ENCODE measurements around the gene CEP97. TPM values are rescaled to one million over a fixed set of nuclear protein-coding genes. Genes with fewer than 3 reads are reported as not detected.

CEP97 gene
- total RNA-seq, 1 experiment from 2014 or later, result 3.3 TPM

DNA sequence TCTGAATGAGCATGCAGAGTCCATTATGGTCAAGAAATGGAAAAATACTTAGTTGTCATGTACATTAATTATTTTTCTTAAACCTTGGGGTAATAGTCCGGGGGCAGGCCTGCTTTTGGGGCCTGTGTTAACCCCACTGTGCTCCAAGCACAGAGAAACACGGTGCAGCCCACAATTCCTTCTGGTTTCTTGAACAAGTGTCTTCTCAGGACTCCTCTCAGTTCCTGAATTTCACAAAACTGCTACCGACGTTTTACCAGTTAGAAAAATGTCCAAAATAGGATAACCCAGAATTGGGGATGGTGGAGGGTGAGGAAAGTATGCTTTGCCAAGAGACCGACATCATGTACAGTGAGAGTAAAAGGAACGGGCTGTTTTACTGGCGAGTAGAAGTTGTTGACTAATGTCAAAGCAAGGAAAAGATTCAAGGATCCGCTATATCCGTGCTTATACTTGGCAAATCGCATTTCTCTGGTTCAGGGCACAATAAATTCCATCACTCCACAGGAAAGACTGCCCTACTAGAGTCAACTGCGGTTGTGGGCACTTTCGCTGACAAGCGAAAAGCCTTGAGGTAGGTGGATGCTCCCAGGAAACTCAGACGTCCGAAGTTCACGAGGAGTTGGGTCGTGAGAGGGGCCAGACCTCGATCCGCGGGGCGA, 54.1 kb downstream of the CEP97 start:
- no peak for DNase-seq (ENCODE audit: low spot score)

DNA sequence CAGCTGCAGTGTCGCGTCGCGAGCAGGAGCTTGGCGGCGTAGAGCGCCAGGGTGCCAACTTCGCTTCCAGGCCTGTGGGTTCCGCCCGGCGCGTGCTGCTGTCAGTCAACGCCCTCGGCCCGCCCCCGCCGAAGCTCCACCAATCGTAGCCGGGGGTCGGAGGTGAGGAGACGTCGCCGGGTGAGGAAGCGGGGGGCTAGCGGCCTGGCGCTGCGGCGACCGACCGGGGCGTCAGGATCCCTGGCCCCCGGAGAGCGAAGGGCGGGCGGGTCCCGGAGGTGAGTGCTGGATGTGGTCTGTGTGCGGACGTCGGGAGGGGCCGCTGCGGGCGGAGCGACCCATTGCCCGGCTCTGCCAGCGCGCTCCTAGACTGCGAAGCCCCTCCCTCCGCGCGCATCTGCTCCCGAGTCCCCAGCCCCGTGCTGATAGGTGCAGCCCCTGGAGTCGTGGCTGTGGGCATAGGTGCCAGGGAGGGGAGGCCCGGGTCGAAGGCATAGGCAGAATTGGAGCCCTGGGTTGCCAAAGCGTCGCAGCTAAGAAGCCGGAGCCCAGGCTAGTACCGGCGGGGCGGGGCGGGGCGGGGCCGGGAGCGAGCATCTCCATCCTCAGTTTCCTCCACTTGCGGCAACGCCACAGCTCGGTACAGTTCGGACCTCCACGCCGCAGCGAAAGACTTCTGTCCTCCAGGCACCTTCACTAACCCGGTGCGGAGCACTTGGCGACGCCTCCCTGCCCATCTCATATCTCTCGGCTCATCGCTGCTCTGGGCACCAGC, 54.8 kb downstream of the CEP97 start, which contains the start of gene NXPE3:
TSS of gene NXPE3 (plus strand) at position 165 of the 775 bp plus-strand sequence. CDS start 6,386 bp downstream, outside the sequence.
- peak; percentile 83 for DNase-seq (ENCODE audit: low spot score)

DNA sequence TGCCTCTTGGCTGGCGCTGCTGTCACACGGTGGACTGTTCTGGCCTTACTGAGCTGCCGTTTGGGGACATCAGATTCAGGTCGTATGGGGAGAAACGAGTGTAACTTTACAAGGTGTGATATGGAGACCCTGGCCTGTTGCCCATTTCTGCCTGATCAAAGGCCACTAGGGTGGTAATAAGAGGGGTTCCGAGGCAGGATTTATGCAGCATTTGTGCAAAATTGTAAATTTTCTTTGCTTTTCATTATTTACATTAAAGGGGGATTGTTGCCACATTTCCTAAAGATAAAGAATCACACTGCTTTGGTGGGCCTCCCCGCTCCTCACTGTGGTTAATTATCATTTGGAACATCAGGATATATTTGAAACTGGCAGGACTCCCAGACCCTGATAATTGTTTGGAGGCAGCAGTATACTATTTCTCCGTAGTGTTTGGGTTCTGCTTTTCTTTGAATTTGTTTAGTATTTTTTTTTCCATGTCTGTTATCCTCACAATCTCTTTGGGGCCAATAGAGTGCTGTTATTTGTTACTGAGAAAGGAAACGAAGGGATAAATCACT, 55.5 kb downstream of the CEP97 start:
- no peak for DNase-seq (ENCODE audit: low spot score)

DNA sequence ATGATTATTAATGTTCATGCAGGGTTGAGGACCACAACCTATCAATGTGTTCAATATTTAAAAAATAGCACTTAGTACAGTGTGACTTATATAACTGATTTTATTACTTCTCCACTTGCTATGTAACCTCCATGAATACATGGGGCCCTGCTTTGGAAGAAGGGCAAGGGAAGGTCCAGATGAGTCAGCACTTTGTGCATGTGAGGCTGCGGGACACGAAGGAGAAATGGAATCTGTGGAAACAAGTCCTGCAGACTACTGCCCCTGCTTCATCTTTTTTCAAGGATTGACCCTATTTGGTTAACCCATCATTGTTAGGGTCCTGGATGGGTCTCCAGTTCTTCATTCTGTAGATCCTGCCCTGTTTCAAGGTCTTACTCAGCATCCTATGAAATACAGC, 56.2 kb downstream of the CEP97 start:
- no peak for DNase-seq (ENCODE audit: low spot score)

DNA sequence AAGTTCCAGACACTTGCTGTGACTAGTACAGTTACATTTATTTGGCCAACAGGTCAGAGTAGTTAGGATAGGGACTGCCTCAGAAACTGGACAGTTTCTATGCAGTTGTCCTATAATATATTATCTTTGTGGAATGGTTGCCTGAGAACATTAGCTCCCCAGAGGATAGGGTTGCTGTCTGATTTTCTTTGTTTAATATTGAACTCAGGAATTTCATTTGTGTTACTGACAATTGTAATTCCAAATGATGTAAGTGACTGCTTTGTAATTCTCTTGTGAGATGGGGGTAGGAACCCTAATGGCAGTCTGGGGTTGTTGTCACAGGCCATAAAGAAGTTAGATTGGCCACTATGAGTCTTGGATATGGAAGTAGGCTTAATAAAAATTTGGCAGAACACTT, 56.8 kb downstream of the CEP97 start:
- no peak for DNase-seq (ENCODE audit: low spot score)

DNA sequence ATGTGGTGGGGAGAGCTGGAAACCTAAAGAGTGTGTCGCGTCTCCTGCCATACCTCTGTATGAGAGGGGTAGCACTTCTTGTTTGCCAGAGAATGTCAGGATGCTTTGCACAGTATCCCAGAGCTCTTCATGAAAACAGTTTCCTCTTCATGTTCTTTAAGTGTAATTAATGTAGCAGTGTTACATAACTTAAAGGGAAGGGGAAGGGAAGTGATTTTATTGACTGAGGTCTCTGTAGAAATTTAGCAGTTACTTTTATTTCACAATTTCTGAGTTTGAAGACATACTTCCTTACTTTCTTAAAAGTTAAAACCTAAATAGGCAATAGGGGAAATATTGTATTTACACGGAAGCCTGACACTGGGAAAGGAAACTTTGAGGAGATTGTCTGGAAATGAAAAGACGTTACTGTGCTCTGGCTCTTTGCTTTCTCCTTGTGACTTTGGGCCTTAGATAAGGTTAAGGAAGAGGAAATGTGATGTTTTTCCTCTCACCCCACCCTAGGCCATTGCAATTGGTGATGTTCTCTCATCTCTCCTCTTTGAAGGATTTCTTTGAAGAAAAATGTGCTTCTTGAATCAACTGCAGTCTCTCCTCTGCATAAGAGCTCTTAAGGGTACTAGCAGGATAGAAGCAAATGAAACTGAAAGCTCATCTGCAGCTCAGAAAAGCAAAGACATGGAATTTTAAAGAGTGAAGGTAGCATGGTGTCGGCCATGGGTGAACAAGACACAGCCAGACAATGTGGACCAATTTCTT, 60.6 kb downstream of the CEP97 start:
- DNase-seq (ENCODE audit: low spot score), result no peak

DNA sequence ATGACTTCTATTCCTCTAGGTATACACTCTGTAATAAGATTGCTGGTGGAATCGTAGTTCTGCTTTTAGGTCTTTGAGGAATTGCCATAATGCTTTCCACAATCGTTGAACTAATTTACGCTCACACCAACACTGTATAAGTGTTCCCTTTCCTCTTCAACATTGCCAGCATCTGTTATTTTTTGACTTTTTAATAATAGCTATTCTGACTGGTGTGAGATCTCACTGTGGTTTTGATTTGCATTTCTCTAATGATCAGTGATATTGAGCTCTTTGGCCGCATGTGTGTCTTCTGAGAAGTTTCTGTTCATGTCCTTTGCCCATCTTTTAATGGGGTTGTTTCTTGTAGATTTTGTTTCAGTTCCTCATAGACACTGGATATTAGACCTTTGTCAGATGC, 67.4 kb downstream of the CEP97 start:
- DNase-seq (ENCODE audit: low spot score), result no peak

DNA sequence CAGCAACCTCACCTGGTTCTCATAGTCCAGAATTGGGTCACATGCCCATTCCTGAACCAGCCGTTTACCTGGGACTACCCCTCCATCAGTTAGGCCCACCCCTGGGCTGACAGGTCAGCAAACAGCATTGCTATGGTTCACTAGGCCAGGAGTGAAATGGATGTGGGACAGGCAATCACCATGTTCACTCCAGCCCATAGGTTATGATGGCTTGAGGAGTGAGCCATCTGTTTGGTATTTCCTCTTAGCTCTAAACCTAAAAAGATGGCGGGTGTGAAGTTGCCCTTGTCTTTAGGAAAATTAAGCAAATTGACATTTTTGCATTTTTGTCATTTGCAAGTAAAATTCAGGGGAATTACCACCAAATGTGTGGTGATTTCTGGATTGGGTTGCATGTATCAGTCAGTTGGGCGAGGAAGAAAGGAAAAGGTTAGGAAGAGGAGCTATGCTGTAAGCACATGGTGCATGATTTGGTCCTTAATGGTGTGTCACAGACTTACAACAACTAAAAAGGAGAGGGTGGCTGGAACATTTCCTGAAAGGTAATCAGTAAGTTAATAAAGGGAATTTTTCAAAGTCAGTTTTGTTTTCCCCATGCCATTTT, 71.8 kb downstream of the CEP97 start:
- no peak for DNase-seq (ENCODE audit: low spot score)

DNA sequence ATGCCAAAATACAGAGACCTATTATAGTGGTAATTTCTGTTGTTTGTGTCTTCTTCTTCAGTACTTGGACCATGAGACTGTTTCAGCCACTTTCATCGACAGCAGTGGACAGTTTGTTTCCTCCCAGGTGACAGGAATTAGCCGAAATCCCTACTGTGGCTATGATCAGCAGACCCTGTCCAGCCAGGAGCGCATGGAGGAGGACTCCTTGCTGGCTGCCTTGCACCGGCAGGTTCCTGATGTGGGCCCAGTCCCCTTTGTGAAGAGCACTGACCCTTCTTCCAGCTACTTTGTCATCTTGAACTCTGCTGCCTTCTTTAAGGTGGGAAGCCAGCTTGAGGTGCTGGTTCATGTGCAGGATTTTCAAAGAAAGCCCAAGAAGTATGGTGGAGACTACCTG, 76.8 kb downstream of the CEP97 start:
- DNase-seq (ENCODE audit: low spot score), result no peak

DNA sequence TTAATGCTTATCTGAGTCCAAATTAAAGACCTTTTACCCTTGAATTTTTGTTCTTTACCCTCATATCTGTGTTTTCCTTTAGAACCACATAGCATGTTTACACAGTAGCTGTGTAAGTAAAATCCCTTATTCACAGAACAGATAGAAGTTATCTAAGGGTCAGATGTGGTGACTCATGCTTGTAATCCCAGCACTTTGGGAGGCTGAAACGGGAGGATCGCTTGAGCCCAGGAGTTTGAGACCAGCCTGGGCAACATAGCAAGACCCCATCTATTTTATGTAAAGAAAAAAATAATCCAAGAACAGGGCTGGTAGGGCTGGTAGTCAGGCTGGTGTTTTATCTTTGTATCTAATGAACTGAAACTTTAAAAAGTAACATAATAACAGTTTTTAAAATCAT, 77.8 kb downstream of the CEP97 start:
- no peak for DNase-seq (ENCODE audit: low spot score)

DNA sequence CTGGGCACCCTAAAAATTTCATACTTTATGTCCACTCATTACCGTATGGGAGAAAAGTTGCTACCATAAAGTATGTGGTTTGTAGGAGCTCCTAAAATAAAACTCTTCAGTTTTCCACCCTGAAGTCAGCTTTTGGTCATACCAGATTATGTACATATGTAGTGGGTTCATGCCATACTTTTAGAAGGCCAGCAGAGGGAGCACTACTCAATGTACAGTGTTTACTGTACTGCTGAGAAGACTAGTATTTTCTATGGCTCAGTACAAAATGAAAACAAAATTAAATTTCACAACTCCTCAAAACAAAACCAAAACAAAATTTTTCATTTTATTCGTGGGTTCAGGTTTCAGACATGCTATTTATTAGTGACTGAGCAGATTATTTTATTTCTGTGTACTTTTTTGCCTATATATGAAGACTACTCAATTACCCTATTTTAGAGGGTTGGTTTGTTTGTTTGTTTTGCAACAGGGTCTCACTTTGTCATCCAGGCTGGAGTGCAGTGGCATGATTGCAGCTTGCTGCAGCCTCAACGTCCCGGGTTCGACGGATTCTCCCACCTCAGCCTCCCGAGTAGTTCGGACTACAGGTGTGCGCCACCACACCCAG, 78.9 kb downstream of the CEP97 start:
- peak; percentile 95 for DNase-seq (ENCODE audit: low spot score)

DNA sequence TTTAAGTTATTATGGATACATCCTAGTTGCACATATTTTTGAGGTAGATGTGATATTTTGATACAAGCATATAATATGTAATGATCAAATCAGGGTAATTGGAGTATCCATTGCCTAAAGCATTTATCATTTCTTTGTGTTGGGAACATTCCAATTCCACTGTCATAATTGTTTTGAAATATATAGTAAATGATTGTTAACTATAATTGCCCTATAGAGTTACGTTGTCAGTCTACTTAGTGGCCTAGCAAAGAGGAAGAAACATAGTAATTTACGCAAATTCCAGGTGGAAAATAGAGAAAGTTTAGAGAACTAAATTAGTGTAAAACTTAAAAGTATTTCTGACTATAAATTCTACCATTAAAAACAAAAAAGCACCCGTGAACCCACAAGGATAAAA, 79.5 kb downstream of the CEP97 start:
- no peak for DNase-seq (ENCODE audit: low spot score)

DNA sequence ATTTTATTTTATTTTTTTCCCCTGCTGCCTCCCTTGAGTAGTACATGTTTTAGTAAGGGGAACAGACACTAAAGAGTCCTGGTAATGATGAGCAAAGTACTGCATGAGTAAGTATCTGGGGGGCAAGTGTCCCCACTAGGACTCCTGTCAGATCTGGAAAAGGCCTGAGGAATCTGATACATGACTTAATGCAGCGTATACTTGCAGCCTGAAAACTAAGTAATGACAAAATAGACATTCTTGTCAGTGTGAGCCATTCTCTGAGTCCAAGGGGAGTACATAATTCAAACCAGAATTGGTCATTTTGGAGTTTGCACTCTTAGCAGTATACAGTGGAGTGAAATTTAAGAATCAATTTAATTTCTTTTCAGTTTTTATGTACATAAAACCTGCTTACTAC, 82.1 kb downstream of the CEP97 start:
- DNase-seq (ENCODE audit: low spot score), result no peak

DNA sequence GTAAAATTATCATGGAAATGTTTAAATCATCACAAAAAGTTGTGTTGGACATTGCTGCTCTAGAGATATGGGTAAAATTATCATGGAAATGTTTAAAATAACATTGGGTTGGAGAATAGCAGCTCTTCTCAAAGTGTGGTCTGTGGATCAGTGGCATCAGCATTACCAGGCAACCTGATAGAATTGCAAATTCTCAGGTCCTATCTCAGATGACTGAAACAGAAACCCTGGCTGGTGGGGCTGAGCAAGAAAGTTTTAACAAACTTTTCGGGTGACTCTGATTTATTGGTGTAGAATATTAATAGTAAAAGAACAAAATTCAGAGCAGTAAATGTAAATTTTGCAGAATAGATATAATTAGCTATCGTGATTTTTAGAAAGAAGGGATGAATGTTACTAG, 83.5 kb downstream of the CEP97 start:
- DNase-seq (ENCODE audit: low spot score), result no peak

DNA sequence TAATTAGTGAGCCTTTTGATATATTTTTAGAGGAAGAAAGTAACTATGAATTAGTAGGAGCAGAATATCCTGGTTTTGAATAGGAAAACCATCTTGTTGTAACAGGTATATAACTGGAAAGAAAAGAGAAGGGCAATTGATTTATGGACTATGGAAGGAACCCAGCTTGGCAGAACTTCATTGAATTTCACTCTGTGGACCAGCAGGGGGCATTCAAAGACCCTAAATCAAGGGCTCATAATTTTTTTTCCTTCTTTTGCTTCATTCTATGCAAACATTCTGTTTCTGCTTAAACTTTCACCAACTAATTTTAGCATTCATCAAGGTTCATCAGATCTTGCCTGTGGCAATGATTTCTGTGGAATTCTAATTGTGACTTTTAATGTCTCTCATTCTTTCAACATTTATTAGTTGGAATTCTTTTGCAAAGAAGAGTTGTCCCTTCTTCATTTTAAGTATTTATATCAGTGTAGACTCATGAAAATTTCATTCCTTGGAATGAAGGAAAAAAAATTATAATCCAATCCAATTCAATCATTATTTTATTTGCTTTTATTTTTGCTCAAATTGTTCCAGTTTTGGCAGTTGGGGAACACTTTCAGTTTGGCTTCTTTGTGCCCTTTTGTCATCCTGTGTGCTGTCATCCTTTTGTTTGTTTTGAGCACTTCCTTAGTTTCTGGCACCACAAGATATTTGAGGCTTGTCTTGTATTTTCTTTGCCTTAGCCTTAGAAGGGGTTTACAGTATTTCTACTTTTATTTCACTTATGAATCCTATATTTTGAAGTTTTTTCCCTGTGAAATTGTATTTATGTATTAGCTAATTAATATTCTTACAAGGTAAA, 85.0 kb downstream of the CEP97 start:
- DNase-seq (ENCODE audit: low spot score), result peak; percentile 77

DNA sequence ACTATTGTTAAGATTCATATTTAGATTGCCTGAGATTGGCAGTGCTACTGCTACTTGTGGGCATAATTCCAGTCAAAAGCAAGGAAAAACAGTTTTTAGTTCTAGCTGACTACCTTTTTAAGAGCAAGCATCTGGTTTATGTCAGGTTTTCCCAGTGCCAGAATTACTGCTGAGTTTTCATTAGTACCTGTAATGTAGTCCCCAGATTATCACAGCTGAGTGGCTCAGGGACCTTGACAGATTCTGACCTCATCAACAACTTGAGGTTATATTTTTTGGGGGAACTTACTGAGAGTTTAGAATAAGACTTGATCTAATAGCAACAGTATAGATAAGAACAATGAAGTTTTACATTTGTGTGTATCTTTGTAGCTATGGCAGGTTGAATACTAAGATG, 85.6 kb downstream of the CEP97 start:
- no peak for DNase-seq (ENCODE audit: low spot score)

DNA sequence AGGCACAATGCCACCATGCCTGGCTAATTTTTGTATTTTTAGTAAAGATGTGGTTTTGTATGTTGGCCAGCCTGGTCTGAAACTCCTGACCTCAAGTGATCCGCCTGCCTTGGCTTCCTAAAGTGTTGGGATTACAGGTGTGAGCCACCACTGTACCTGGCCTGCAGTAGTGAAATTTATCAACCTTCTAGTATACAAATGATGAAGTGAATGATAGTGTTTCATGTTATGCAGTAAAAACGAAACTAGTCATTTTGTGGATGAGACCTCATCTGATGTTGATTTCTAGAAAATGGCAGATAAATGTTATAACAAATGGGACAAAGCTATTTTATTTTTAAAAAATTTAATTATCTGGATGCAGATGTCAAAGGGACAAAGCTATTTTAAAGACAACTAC, 87.5 kb downstream of the CEP97 start:
- no peak for DNase-seq (ENCODE audit: low spot score)

DNA sequence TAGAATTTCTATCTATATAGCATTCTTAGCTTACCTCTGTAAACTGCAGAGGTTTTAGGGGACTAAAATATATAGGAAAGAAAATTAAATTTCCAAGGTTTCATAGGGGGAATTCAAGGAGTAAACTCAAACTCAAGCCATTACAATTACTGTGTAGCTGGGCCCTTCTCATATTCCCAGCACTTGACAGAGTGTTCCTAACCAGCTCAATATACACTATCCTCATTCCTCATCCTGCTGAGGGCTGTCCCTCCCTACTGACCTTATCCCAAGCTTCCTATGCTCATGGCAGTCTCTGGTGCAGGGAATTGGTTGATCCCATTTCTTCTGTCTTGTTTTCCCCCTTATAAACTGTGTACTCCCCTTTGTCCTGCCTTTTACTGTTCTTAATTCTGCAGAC, 88.5 kb downstream of the CEP97 start:
- no peak for DNase-seq (ENCODE audit: low spot score)

DNA sequence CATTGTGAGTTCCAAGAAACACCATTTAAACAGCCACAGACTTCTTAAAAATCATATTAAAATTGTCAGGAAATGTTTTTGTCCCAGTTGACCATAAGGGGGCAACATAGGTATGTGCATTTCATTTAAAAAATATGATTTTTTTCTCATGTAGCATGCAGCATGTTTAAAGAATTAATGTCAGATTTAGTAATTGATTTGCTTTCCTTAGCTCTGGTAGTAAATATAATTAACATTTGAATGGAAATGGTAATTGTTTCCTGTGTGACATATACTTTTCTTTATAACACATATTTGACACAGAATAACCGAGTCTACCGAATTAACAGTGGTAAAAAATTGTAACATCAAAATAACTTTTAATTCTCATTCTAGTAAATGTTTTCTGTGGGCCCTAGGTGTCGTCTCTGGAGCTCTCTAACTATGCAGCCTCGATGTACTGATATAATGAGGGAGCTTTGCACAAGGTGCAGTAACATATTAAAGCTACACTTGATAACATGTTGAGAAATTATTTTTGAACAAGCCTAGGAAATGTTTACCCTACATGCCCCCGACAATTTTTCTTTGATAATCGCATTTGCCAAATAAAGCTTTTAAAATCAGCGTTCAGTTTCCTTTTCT, 89.5 kb downstream of the CEP97 start:
- DNase-seq (ENCODE audit: low spot score), result peak; percentile 94

DNA sequence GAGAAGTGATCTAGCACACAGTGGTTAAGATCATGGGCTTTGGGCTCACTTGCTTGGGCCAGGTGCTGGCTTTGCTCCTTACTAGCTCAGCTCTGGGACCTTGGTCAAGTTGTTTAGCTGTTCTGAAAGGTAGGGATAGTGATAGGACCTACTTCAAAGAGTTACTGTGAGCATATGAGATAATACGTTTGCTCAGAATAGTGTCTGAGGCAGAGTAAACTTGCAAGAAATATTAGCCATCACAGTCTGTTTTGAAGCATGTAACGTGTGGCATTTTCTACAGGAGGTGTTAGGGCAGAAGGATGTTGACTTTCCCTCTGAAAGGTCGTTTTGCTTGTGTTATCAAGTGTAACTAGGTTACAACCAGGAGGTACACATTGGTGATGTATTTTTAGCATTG, 90.4 kb downstream of the CEP97 start:
- peak; percentile 48 for DNase-seq (ENCODE audit: low spot score)
